GM21528 (cell line): Measurements from ENCODE around the gene MRPS12.
"Not testable (repeated sequence)": the region's sequence is repeated elsewhere in the genome, so short reads cannot be mapped to it uniquely, and the experiment has no call there.

Source experiments
- ATAC-seq: cut with Tn5 transposase; IDR thresholded peaks from one replicate; pipeline ENCODE4 v1.9.1; 2021; ENCODE audit warnings: mild to moderate bottlenecking, moderate library complexity; ENCODE audit not compliant: unreplicated experiment, low FRiP score

Gene MRPS12

DNA sequence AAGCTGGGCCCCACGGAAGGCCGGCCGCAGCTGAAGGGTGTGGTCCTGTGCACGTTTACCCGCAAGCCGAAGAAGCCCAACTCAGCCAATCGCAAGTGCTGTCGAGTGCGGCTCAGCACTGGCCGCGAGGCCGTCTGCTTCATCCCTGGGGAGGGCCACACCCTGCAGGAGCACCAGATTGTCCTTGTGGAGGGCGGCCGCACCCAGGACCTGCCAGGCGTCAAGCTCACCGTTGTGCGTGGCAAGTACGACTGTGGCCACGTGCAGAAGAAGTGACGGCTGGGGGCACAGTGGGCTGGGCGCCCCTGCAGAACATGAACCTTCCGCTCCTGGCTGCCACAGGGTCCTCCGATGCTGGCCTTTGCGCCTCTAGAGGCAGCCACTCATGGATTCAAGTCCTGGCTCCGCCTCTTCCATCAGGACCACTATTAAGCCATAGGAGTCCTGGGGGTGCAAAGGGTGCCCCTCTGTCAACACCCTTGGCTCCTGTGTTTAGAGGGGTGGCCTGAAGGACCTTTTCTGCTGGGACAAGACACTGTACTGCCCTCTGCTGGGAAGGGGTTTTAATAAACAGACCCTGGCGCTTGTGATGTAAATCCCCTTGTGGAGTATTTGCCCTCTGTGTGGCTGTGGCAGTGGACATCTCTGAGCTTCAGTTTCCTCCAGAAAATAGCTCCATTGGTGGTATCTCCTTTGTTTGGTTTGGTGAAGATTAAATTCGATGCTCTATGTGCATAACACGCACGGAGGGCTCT is 1.9 kb downstream of the MRPS12 start:
- no peak for ATAC-seq

DNA sequence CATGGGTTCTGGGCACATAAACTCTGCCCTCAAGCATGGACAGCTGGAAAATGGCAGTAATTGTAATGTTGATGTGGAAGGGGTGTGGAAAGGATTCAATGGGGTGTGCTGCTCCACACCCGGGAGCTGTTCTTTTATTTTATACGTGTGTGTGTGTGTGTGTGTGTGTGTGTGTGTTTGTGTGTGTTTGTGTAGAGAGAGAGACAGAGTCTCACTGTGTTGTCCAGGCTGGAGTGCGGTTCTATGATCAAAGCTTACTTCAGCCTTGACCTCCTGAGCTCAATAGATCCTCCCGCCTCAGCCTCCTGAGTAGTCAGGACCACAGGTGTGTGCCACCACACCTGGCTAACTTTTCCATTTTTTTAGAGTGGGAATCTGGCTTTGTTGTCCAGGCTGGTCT is 2.8 kb downstream of the MRPS12 start:
- ATAC-seq, result no peak

DNA sequence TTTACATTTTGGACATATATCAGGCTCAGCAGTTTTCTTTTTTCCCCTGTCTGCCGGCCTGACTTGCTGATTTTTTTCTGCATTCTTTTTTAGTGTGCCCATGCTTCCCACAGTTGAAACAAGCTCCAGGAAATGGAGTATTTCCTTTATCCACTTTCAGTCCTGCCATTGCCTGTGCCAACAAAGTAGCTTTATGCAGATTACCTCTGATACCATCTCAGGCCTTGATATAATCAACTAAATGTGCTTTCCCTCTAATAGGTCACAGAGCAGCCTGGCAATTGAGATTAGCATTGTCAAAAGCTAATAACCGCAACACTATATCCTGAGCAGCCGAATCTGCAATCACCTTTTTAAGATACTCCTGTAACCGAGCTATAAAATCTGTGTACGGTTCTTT is 9.2 kb downstream of the MRPS12 start:
- ATAC-seq, result no peak

DNA sequence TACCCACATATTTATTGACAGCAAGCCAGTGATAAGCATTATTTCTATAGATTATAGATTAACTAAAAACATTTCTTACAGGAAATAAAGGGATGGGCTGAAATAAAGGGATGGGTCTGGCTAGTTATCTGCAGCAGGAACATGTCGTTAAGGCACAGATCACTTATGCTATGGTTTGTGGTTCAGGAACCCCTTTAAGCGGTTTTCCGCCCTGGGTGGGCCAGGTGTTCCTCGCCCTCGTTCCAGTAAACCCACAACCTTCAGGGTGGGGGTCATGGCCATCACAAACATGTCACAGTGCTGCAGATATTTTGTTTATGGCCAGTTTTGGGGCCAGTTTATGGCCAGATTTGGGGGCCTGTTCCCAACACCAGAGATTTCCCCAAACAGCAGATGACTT is 10.7 kb downstream of the MRPS12 start:
- not testable (repeated sequence) for ATAC-seq

DNA sequence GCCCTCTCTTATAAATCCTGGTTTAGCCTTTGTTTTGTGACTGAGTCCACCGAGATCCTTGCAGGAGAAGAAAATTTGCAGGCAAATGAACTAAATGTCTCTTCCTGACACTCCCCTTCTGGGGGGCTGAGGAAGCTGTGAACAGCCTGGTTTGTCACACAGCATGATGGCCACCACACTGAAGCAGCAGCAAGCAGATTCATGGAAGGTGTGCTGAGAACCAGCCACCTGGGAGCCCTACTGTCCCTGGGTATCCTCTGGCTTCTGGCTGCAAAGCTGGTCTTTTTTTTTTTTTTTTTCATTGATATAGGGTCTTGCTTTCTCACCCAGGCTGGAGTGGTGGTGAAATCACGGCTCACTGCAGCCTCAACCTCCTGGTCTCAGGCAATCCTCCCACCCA is 11.2 kb downstream of the MRPS12 start:
- ATAC-seq, result no peak

DNA sequence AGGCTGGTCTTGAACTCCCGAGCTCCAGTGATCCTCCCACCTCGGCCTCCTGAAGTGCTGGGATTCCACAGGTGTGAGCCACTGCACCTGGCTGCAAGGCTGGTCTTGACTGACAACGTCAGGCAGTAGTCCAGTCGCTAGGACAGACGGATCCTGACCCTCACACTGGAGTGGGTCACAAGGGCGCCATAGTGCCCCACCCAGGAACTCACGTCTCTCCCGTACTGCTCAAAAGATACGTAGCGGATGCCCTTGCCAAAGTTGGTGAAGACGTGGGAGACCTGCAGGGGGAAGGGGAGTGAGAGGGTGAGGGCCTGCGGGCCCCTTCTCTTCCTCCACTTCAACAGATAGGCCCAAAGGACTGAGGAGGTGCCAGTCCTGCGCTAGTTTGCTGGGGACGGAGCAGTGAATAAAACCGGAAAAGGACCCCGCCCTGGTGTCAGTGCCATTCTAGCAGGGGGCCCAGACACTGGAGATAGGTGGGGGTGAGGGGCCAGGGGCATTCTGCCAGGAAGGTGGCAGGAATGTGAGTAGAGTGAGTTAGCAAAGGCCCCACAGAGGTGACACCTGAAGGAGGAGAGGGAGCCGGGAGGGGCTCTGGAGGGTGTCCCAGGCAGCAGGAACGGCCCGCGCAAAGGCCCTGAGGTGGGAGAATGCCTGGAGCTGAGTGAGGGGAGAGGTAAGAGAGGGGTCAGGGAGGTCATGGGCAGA is 11.9 kb downstream of the MRPS12 start:
- ATAC-seq, result no peak

DNA sequence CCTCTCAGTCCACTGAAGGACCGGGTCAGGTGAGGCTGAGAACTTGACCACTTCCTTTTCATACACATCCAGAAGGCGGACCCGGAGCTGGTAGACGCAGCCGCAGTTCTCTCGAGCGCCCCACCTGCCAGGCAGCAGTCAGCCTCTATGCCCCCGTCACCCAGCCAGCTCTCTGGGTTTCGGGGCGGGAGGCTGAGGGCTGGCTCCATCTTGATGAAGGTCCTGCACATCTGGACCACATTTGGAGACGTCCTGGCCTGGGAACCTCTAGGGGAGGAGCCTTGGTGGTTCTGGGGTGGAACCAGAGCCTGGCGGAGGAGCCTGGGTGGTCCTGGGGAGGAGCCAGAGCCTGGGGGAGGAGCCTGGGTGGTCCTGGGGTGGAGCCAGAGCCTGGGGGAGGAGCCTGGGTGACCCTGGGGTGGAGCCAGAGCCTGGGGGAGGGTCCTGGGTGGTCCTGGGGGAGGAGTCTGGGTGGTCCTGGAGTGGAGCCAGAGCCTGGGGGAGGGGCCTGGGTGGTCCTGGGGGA is 14.3 kb downstream of the MRPS12 start:
- ATAC-seq, result no peak

DNA sequence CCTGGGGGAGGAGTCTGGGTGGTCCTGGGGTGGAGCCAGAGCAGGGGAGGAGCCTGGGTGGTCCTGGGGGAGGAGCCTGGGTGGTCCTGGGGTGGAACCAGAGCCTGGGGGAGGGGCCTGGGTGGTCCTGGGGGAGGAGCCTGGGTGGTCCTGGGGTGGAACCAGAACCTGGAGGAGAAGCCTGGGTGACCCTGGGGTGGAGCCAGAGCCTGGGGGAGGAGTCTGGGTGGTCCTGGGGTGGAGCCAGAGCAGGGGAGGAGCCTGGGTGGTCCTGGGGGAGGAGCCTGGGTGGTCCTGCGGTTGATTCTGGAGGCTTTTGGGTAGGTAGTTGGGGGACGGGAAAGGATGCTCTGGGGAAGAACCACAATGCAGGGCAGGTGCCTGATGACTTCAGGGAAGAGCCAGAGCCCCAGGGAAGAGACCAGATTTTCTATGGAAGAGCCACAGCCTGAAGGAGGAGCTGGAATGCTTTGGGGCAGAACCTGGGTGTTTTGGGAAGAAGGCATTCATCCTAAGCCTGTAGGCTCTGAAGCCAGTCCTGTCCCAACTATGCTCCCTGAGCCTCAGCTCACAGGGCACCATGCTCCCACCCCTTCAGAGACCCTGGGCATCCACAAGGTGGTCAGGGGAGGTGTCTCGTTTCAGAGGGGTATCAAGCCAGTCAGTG is 15.0 kb downstream of the MRPS12 start:
- ATAC-seq, result no peak

DNA sequence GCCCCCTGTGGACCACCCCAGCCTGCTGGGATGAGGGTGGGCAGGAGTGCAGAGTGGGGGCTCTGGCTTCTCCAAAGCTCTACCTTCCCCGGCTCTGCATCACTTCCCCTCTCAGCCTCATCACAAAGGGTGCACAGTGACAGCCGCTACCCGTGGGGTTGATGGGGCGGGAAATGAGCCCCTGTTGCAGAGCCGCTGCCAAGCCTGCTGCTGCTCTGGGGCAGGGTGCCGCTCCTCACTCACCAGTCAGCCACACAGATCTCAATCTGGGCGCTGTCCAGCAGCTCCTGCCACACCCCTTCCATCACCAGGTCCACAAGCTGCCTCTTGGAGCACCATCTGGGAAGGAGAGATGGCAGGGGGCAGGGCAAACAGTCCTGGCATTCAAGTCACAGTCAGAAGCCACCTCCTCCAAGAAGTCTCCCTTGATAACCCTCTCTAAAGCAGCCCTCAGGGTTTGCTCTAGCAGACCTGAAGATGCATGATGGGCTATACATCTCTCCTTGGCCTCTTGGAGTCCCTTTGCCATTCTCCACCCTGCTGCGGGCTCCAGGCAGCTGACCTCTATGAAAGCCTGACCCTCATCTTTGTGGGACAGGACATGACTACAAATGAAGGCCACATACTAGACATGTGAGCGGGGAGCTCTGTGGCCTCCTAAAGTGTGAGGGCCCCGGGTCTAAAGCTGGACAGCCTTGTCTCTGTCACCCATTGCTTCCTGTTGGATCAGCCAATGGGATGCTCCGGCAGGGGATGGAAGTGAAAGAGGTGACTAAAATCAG is 15.7 kb downstream of the MRPS12 start:
- no peak for ATAC-seq

DNA sequence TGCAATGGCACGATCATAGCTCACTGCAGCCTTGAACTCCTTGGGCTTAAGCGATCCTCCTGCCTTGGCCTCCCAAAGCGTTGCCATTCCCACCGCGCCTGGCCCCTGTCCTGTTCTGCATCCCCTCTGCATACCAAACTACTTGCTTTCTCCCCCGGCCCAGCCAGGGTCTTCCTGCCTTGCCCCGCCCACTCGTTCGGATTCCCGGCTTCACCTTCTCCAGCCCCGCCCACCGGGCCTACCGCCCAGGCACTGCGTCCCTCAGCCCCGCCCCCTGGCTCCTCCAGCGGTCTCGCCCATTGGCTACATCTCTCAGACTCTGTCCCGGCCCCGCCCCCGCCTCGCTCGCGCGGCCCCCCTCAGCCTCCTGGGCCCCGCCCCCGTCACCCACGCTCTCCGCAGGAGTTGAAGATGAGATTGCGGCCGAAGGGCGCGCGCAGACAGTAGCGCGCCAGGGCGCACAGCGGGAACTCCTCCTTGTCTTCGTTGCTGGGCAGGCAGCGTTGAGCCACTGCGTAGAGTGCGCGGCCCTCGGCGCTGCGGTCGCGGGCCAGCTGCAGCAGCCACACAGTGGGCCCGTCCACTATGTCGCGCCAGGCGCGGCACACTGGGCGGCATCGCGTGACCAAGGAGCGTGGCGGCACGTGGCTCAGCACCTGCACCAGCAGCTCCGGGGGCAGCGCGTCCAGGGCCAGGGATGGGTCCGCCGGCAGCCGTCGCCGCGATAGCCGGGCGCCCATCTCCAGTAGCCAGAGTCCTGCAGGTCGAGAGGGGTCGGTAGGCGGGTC is 19.0 kb downstream of the MRPS12 start:
- ATAC-seq, result no peak

DNA sequence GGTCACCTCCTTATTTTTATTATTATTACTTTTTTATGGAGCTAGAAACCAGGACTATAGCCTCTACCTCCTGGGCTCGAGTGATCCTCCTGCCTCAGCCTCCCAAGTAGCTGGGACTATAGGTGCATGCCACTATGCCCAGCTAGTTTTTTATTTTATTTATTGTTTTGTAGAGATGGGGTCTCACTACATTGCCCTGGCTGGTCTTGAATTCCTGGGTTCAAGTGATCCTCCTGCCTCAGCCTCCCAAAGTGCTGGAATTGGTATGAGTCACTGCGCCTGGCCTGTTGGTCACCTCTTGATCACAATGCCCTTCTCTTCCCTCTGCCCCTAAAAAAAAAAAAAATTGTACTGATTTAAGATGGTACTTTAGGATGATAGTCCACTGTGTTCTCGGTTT is 20.4 kb downstream of the MRPS12 start:
- ATAC-seq, result no peak

DNA sequence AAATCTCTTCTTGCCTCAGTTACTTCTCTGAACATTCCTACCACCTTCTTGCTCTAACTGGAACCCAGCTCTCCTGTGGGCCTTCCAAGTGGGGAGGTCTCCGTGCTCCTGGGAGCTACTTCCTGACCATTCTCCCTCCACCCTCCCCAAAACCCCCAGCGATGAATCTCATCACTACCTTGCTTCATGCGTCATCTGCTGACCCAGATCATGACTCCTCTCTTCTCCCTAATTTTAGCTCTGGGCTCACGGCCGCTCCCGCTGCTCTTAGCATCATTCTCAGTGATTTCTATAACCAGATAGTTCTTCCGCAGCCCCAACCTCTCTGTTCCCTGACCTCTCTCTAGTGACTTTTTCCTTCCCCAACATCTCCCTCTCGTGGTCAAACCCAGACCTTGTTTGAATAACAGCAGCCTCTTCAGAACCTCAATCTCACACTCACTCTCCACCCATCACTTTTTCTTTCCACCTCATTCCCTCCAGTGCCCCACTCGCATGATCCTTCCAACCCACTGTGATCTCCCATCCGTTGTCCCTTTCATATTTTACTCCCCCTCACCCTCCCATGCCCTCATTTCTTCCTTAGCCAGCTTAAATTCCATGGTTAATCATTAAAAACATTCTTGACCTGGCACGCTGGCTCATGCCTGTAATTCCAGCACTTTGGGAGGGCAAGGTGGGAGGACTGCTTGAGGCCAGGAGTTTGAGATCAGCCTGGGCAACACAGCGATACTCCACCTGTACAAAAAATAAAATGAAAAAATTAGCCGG is 21.8 kb downstream of the MRPS12 start:
- ATAC-seq, result no peak

DNA sequence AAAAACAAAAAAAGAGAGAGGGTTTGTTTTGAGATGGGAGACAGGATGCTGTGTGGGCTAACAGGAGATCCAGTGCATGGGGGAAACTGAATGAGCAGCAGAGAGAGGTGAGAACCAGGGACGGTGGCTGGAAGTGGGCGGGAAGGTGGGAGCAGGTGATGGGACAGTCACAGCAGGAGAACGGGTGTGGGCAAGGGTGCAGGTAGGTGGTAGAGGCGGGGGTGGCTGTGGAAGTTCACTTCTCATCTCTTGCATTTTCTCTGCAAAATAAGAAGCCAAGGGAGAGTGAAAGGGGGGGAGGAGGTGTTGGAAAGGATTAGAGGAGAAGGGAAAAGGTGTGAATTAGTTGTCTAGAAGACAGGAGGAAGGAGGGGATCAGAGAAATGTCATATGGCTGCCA is 22.9 kb downstream of the MRPS12 start:
- ATAC-seq, result no peak

DNA sequence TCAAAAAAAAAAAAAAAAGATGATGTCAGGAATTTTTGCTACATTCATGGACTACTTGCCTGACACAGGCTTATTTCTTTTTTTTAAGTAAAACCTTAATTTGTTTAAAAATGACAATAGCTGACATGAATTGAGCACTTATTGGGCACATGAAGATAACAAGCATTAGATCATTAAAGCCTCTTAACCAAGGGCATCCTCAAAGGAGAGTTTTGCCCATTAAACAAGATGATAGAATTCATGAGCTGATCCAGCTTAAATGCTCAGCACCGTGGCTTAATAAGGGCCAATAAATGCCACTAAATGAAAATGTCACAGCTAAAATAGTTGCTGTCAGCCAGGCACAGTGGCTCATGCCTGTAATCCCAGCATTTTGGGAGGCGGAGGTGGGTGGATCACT is 25.5 kb downstream of the MRPS12 start:
- no peak for ATAC-seq

DNA sequence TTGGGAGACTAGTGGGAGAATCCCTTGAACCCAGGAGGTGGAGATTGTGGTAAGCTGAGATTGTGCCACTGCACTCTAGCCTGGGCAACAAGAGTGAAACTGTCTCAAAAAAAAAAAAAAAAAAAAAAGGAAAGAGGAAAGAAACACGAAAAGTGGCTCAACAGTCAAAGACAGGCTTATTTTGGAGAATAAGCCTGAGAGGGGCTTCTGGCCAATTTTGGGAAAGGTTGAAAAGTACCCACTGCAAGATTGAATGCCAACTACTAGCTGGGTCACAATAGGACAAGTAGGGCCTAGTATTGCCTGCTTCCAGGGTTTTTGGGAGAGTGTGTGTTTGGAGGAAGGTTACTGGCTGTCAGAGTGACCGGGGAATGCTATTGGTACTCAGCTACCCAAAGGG is 27.6 kb downstream of the MRPS12 start:
- ATAC-seq, result no peak

DNA sequence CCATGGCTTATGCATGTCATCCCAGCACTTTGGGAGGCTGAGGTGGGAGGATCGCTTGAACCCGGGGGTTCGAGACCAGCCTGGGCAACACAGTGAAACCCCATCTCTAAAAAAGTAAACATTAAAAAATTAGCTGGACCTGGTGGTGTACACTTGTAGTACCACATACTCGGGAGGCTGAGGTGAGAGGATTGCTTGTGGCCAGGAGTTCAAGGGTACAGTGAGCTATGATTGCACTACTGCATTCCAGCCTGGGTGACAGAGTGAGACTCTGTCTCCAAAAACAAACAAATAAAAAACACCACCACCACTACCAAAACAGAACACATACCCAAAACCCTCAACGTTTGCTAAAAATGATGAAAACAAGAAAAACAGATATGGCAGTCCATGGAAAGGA is 28.9 kb downstream of the MRPS12 start:
- no peak for ATAC-seq

DNA sequence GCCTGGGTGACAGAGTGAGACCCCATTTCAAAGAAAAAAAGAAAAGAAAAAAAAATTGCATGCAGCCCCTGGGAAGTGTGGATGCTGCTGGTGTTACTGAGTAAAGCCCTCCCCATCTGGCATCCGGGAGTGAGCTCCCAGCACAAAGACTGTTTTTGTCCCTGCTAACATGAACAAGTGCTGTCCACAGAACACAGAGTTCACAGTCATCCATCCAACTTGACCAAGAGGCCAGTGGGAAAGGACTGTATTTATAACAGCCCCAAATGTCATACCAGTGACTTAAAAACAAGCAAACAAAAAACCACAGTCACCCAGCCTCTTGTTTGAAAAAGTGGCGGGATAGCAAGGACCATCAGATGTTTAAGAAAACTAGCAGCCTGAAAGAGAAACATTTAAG is 34.0 kb downstream of the MRPS12 start:
- no peak for ATAC-seq

DNA sequence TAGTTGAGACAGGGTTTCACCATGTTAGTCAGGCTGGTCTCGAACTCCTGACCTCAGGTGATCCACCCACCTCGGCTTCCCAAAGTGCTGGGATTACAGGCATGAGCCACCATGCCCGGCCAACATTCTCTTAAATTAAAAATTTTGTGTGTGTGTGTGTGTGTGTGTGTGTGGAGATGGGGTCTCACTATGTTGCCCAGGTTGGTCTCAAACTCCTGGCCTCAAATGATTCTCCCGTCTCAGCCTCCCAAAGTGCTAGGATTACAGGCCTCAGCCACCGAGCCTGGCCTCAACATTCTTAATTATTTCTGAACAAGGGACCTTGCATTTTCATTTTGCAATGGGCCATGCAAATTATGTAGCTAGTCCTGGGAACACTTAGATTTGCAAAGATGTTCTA is 35.4 kb downstream of the MRPS12 start:
- not testable (repeated sequence) for ATAC-seq
